Cardiac muscle cell (in vitro differentiated cells and primary cell): Measurements from ENCODE around the gene PITPNC1. TPM values are rescaled to one million over a fixed set of nuclear protein-coding genes. Genes with fewer than 3 reads are reported as not detected.

Experiments
- DNase-seq, 2 donors: peaks; one replicate each; pipeline versions ENCODE4 v3.0.0 to v3.0.0-alpha.2; 2010 to 2017; ENCODE audit warnings: low read depth in 1 of 2, low spot score in 1 of 2
- H3K27ac ChIP-seq: fragments of 200-600 bp; sonication (generic); 2 replicates; pipeline ENCODE4 v1.5.1; 2016
- H3K27me3 ChIP-seq: fragments of 200-600 bp; sonication (generic); 2 replicates; pipeline ENCODE4 v1.6.0; 2016; ENCODE audit warnings: control low read depth
- H3K36me3 ChIP-seq: fragments of 200-600 bp; sonication (generic); 2 replicates; pipeline ENCODE4 v1.5.1; 2016; ENCODE audit warnings: control low read depth
- H3K4me1 ChIP-seq: fragments of 200-600 bp; sonication (generic); 2 replicates; pipeline ENCODE4 v1.8.1; 2017; ENCODE audit warnings: low read depth, mild to moderate bottlenecking, mixed run types
- H3K4me3 ChIP-seq: fragments of 200-600 bp; sonication (generic); 2 replicates; pipeline ENCODE4 v1.5.1; 2016; ENCODE audit warnings: mild to moderate bottlenecking
- H3K9me3 ChIP-seq: fragments of 200-600 bp; sonication (generic); 2 replicates; pipeline ENCODE4 v1.5.1; 2017; ENCODE audit warnings: low read depth, mild to moderate bottlenecking, control low read depth
- polyA plus RNA-seq: library from polyadenylated mRNA; unstranded; fragments of >200 nt; fragmentation: Nextera tagmentation; extraction: Ambion mirVana; gene quantifications from 2 replicates; pipeline ENCODE4 v1.2.1, GENCODE V29; 2016
- total RNA-seq: library from RNA; depleted of rRNA; stranded (reverse); fragments of >200 nt; gene quantifications from 2 replicates; pipeline ENCODE4 v1.2.3, GENCODE V29; 2016
- TF ChIP-seq, protein P1 (sequence below): IDR thresholded peaks from 2 replicates; pipeline ENCODE4 v1.5.1; 2012; ENCODE audit warnings: low read depth, mild to moderate bottlenecking, low read length

Gene PITPNC1
- total and polyA plus RNA-seq, 2 experiments from 2014 or later, result 4.8 to 5.7 TPM

DNA sequence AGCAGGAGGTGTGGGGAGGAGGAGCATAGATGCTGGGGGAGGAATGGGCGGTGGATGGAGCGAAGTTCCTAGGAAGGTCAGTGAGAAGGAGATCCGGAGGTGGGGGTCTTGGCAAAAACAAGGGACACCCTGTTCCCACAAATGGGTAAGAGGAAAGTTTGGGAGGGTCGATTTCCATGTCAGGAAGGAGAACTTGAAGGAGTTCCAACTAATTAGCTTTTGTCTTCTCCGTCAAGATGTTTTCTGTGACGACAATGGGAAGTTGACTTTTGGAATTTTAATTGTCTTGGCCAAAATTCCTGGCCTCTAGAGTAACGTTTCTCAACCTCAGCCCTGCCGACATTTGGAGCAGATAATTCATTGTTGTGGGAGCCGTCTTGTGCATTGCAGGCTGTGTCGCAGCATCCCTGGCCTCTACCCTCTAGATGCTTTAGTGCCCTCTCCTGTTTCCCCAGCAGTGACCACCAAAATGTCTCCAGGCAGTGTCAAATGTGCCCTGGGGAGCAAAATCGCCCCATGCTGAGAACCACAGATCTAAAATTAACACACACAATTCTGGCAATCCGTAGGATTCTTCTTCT, 97.1 kb downstream of the PITPNC1 start:
- Histone ChIP-seq H3K27ac (no peak overlapping the region), H3K9me3 (no peaks in the 10 kb centered on the region), H3K4me1 (peaks cover 4% of the 10 kb centered on the region), H3K27me3 (no peaks in the 10 kb centered on the region), H3K4me3 (no peak overlapping the region), H3K36me3 (no peaks in the 10 kb centered on the region)
- TF ChIP-seq, protein P1, sequence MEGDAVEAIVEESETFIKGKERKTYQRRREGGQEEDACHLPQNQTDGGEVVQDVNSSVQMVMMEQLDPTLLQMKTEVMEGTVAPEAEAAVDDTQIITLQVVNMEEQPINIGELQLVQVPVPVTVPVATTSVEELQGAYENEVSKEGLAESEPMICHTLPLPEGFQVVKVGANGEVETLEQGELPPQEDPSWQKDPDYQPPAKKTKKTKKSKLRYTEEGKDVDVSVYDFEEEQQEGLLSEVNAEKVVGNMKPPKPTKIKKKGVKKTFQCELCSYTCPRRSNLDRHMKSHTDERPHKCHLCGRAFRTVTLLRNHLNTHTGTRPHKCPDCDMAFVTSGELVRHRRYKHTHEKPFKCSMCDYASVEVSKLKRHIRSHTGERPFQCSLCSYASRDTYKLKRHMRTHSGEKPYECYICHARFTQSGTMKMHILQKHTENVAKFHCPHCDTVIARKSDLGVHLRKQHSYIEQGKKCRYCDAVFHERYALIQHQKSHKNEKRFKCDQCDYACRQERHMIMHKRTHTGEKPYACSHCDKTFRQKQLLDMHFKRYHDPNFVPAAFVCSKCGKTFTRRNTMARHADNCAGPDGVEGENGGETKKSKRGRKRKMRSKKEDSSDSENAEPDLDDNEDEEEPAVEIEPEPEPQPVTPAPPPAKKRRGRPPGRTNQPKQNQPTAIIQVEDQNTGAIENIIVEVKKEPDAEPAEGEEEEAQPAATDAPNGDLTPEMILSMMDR, result no peak
- DNase-seq, result peak in 1 of 2 donors; percentile 87

DNA sequence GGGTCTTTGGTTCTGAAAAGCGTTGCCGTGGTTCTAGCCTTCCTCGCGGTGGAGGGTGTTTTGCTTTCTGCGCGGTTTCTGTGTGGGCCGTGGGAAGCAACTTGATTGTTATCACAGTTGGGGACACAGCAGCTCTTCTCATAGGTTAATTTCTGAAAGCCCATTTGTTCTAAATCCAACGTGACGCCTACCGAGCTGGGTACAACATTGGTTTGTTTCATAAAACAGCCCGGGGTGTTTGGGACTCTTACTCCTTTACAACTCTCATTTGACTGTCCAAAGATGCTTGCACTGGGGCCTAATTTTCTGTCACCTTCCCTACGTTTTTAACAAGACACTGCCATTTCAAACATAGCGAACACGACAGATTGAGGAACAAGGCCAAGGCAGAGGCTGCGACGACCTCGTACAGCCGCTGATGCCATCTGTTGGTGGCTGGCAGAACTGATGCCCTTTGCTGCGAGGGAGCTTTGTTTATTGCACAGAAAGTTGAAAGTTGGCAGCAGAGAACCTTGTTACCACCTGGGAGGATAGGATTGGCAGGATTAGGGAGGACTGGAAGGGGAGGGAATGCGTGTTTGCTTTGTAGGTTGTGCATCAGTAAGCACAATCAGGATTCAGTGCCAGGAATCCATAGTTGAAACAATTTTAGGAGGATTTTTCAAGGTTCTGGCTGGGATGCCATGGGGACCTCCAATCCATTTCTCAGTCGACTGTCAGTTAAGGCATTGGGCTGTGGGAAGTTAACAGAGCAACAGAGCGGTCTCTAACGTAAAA, 98.3 kb downstream of the PITPNC1 start:
- H3K4me3 ChIP-seq, result no peak overlapping the region
- peak; percentile 58 to 78 for DNase-seq
- TF ChIP-seq, protein P1, result peak; percentile 96
- no peaks in the 10 kb centered on the region for H3K9me3 ChIP-seq
- no peaks in the 10 kb centered on the region for H3K27me3 ChIP-seq
- no peaks in the 10 kb centered on the region for H3K4me1 ChIP-seq
- H3K36me3 ChIP-seq, result no peaks in the 10 kb centered on the region
- H3K27ac ChIP-seq, result no peak overlapping the region

DNA sequence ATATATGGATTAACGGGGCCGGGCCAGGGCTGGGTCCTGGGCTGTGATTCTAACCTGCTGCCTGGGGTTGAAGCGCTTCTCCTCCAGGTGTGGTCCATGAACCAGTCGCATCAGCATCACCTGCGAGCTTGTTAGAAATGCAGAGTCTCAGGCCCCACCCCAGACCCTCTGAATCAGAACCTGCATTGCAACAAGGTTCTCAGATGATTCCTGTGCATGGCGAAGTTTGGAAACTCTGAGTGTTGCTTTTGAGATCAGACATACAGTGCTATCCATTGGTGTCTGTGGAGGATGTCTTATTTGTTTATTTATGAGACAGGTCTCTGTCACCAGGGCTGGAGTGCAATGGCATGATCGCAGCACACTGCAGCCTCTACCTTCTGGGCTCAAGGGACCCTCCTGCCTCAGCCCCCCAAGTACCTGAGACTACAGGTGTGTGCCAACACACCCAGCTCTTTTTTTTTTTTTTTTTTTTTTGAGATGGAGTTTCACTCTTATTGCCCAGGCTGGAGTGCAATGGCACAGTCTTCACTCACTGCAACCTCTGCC, 99.8 kb downstream of the PITPNC1 start:
- no peaks in the 10 kb centered on the region for H3K27me3 ChIP-seq
- DNase-seq, result no peak
- H3K4me3 ChIP-seq, result no peak overlapping the region
- no peaks in the 10 kb centered on the region for H3K9me3 ChIP-seq
- H3K4me1 ChIP-seq, result no peaks in the 10 kb centered on the region
- no peak overlapping the region for H3K27ac ChIP-seq
- TF ChIP-seq, protein P1, result no peak
- H3K36me3 ChIP-seq, result no peaks in the 10 kb centered on the region

DNA sequence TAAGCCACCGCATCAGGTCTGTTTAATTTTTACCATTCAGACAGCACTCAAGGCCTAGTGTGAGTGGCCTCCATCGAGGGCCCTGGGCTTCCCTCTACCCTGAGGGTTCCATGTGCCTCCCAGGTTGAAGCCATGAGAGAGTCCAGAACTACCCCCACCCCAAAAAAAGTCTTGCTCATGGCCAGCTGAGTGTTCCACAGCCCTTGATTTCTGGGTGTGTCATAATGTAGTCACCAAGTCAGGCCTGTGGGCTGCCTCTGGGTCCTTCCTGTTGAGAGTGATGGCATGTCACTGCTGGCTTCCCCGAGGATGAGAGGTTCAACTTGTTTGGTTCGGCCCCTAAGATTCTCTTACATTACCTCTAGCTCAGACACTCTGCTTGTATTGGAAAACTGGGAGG, 100.6 kb downstream of the PITPNC1 start:
- no peaks in the 10 kb centered on the region for H3K36me3 ChIP-seq
- H3K4me1 ChIP-seq, result no peaks in the 10 kb centered on the region
- H3K27me3 ChIP-seq, result no peaks in the 10 kb centered on the region
- no peak overlapping the region for H3K27ac ChIP-seq
- DNase-seq, result no peak
- H3K9me3 ChIP-seq, result no peaks in the 10 kb centered on the region
- TF ChIP-seq, protein P1, result no peak
- no peak overlapping the region for H3K4me3 ChIP-seq

DNA sequence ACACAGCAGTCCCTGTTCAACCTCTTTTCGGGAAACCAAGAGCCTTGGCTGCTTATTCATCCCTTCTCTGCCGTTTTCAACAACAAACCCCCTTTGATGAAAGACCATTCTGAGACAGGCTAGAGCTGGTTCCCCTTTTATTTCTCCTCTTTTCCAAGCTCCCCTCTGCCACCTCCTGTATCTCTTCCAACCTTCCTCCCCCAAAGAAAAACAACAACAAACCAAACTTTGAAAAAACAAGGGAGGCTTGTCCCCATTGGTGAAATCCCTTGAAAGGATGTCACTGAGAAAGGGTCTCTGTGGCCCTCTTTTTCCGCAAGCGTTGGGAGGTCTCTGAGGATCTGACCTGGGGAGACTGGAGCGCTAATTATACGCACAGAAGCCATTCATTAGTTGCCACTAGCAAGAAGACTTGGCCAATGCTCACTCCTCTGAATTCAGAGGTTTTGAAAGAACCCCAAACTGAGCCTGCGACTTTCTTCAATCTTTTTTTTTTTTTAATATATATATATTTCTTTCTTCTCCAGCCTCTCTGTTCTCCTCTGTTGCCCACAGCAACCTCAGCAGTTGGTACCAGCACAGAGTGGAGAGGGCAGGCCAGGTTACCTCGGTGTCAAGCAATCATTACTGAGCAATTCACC, 101.4 kb downstream of the PITPNC1 start:
- Histone ChIP-seq H3K27me3 (no peaks in the 10 kb centered on the region), H3K27ac (no peak overlapping the region), H3K36me3 (no peaks in the 10 kb centered on the region), H3K4me3 (no peak overlapping the region), H3K9me3 (no peaks in the 10 kb centered on the region), H3K4me1 (no peaks in the 10 kb centered on the region)
- DNase-seq, result no peak
- TF ChIP-seq, protein P1, result no peak
